GM12878 (cell line): ENCODE results near the gene TRABD2B. TPM values are rescaled to one million over a fixed set of nuclear protein-coding genes. Genes with fewer than 3 reads are reported as not detected.
"Not testable (repeated sequence)": the region's sequence is repeated elsewhere in the genome, so short reads cannot be mapped to it uniquely, and the experiment has no call there.

ENCODE experiments used
- ATAC-seq: fragments of 200-7000 bp; cut with Tn5 transposase; 3 replicates; pipeline ENCODE4 v1.9.1; 2020; ENCODE audit warnings: mild to moderate bottlenecking, moderate library complexity
- BruUV-seq: library from RNA; stranded (reverse); fragments of 400-500 nt; replicated peaks from 2 replicates; lab custom pipeline; 2021; lab: Mats Ljungman, UMichigan
- CTCF ChIA-PET: fragments of 300-600 bp; sonication (Branson Sonifier 250); formaldehyde crosslinking; extraction: SDS; loops from one replicate; lab custom pipeline; 2021; ENCODE audit warnings: inconsistent platforms; lab: Yijun Ruan, JAX
- POLR2A ChIA-PET: fragments of 350-600 bp; formaldehyde crosslinking; extraction: SDS; loops from one replicate; lab custom pipeline; 2021; ENCODE audit warnings: inconsistent platforms; lab: Charles Lee
- RAD21 ChIA-PET: fragments of 300-600 bp; sonication (Branson Sonifier 250); formaldehyde crosslinking; loops from one replicate; lab custom pipeline; 2023; ENCODE audit warnings: antibody characterized with exemption; ENCODE audit not compliant: unreplicated experiment; lab: Charles Lee
- SMC1A ChIA-PET: fragments of 300-600 bp; sonication (Branson Sonifier 250); formaldehyde crosslinking; loops from one replicate; lab custom pipeline; 2023; ENCODE audit not compliant: unreplicated experiment, uncharacterized antibody; lab: Charles Lee
- DNase-seq: peaks from one replicate; pipeline ENCODE4 v3.0.0-alpha.2; 2011; ENCODE audit warnings: low read depth, low spot score
- FAIRE-seq: peaks from 3 replicates; lab custom pipeline; 2011; peaks lifted over from hg19 to GRCh38; lab: Jason Lieb, UNC
- H2AFZ ChIP-seq: 2 replicates; pipeline ENCODE4 v1.6.0; 2011; ENCODE audit warnings: low read depth, low read length, control low read depth; ENCODE audit not compliant: control insufficient read depth
- H3K27ac ChIP-seq: 2 replicates; pipeline ENCODE4 v1.5.1; 2011; ENCODE audit warnings: control low read depth; ENCODE audit not compliant: control insufficient read depth, insufficient read depth
- H3K27me3 ChIP-seq, 2 experiments: replicated peaks in 1 of 2; 2 replicates each; pipeline versions ENCODE4 v1.6.0 to v1.6.1; 2011; ENCODE audit warnings: low read length in 1 of 2; ENCODE audit not compliant: control insufficient read depth in 2 of 2, insufficient read depth in 2 of 2
- H3K36me3 ChIP-seq, 2 experiments: 2 replicates each; pipeline ENCODE4 v1.5.1; 2011; ENCODE audit warnings: low read length in 1 of 2; ENCODE audit not compliant: control insufficient read depth in 2 of 2, insufficient read depth in 2 of 2
- H3K4me1 ChIP-seq: 2 replicates; pipeline ENCODE4 v1.6.1; 2011; ENCODE audit warnings: mild to moderate bottlenecking, low read length, moderate library complexity, mixed read lengths; ENCODE audit not compliant: control insufficient read depth, insufficient read depth
- H3K4me2 ChIP-seq: 2 replicates; pipeline ENCODE4 v1.6.0; 2011; ENCODE audit warnings: control low read depth; ENCODE audit not compliant: control insufficient read depth, insufficient read depth
- H3K4me3 ChIP-seq: fragments of 200-600 bp; sonication (generic); 2 replicates; pipeline ENCODE4 v1.5.1; 2016
- H3K79me2 ChIP-seq: 2 replicates; pipeline ENCODE4 v1.6.0; 2011; ENCODE audit warnings: low read length; ENCODE audit not compliant: control insufficient read depth, insufficient read depth
- H3K9ac ChIP-seq: 2 replicates; pipeline ENCODE4 v1.8.0; 2011; ENCODE audit warnings: low read length, control low read depth, mixed read lengths; ENCODE audit not compliant: control insufficient read depth, insufficient read depth
- H3K9me3 ChIP-seq: replicated peaks from 3 replicates; pipeline ENCODE4 v1.5.1; 2011; ENCODE audit warnings: mild to moderate bottlenecking, low read length; ENCODE audit not compliant: control insufficient read depth, insufficient read depth
- H4K20me1 ChIP-seq: 2 replicates; pipeline ENCODE4 v1.6.0; 2011; ENCODE audit not compliant: control insufficient read depth, insufficient read depth
- ETV6 ChIP-seq, 2 experiments: fragments of 450-650 bp in 1 of 2; IDR thresholded peaks in 1 of 2; conservative IDR thresholded peaks in 1 of 2; 2 replicates each; pipeline ENCODE4 v1.6.1; 2014; ENCODE audit warnings: antibody characterized with exemption in 1 of 2, borderline replicate concordance in 1 of 2, low read depth in 1 of 2, mild to moderate bottlenecking in 1 of 2, moderate library complexity in 1 of 2
- HDAC6 ChIP-seq: fragments of 200-600 bp; sonication (generic); IDR thresholded peaks from one replicate; pipeline ENCODE4 v1.8.0; 2017; ENCODE audit warnings: antibody characterized with exemption; ENCODE audit not compliant: unreplicated experiment
- KAT2A ChIP-seq: conservative IDR thresholded peaks from 2 replicates; pipeline ENCODE4 v1.6.1; 2011; ENCODE audit warnings: low read depth, low read length; ENCODE audit not compliant: control insufficient read depth
- NFXL1 ChIP-seq: fragments of 450-650 bp; IDR thresholded peaks from 2 replicates; pipeline ENCODE4 v1.6.1; 2017; ENCODE audit warnings: antibody characterized with exemption, mild to moderate bottlenecking, borderline replicate concordance
- POU2F2 ChIP-seq: IDR thresholded peaks from 3 replicates; pipeline ENCODE4 v1.6.1; 2011; ENCODE audit warnings: low read depth, mild to moderate bottlenecking, low read length, borderline replicate concordance
- SMAD5 ChIP-seq: IDR thresholded peaks from 2 replicates; pipeline ENCODE4 v1.6.1; 2016; ENCODE audit warnings: antibody characterized with exemption, low read depth
- TARDBP ChIP-seq: IDR thresholded peaks from 2 replicates; pipeline ENCODE4 v1.6.1; 2016; ENCODE audit warnings: borderline replicate concordance
- TCF7 ChIP-seq: IDR thresholded peaks from 2 replicates; pipeline ENCODE4 v1.6.1; 2014; ENCODE audit warnings: antibody characterized with exemption, borderline replicate concordance
- YBX1 ChIP-seq: fragments of 450-650 bp; IDR thresholded peaks from 2 replicates; pipeline ENCODE4 v1.6.1; 2016; ENCODE audit warnings: antibody characterized with exemption
- WGBS: methylation state at CpG from one replicate; pipeline ENCODE4 v1.1.6; 2016; ENCODE audit warnings: low lambda C conversion rate; ENCODE audit not compliant: insufficient replicate concordance, insufficient coverage; ENCODE audit errors: missing lambda C conversion rate; 5-methylcytosine and 5-hydroxymethylcytosine counted together
- in situ Hi-C: fragments of 300-500 bp; cut with MboI; formaldehyde crosslinking; loops from 9 replicates; pipeline ENCODE4 v1.14.3; 2018; ENCODE audit warnings: mixed read lengths
- intact Hi-C: fragments of 100-400 bp; cut with micrococcal nuclease; formaldehyde crosslinking; loops from one replicate; pipeline ENCODE4 v1.14.2; 2022; ENCODE audit not compliant: unreplicated experiment
- polyA plus RNA-seq, 11 experiments: library from polyadenylated mRNA; depleted of rRNA in 4 of 11; unstranded in 6 of 11; stranded (reverse) in 5 of 11; fragments of >200 nt; fragmentation: Nextera tagmentation in 4 of 11; fragmentation: Illumina TruSeq in 1 of 11; extraction: Ambion mirVana in 4 of 11; extraction: Trizol in 1 of 11; gene quantifications; 1 replicate in 1 of 11; 2 replicates in 10 of 11; pipeline versions ENCODE4 v1.2.1 to v1.2.3, GENCODE V29; 2011 to 2016; ENCODE audit warnings: inconsistent platforms in 2 of 11, missing spikeins in 2 of 11, low read depth in 1 of 11
- total RNA-seq, 4 experiments: library from RNA; depleted of rRNA in 3 of 4; stranded (reverse); fragments of >200 nt in 3 of 4; fragmentation: Illumina TruSeq in 1 of 4; extraction: Trizol in 1 of 4; gene quantifications; 2 replicates each; pipeline versions ENCODE4 v1.2.1 to v1.2.3, GENCODE V29; 2013 to 2021
- TF ChIP-seq, protein P1 (sequence below): IDR thresholded peaks from 2 replicates; pipeline ENCODE4 v1.6.1; 2011; ENCODE audit warnings: low read depth, mild to moderate bottlenecking, low read length, moderate library complexity, borderline replicate concordance; ENCODE audit errors: extremely low read depth

TRABD2B gene
- total and polyA plus RNA-seq, 10 of the 15 experiments (the other 5 are each of a cell fraction or from before 2014, with no cell fraction given): not detected

DNA sequence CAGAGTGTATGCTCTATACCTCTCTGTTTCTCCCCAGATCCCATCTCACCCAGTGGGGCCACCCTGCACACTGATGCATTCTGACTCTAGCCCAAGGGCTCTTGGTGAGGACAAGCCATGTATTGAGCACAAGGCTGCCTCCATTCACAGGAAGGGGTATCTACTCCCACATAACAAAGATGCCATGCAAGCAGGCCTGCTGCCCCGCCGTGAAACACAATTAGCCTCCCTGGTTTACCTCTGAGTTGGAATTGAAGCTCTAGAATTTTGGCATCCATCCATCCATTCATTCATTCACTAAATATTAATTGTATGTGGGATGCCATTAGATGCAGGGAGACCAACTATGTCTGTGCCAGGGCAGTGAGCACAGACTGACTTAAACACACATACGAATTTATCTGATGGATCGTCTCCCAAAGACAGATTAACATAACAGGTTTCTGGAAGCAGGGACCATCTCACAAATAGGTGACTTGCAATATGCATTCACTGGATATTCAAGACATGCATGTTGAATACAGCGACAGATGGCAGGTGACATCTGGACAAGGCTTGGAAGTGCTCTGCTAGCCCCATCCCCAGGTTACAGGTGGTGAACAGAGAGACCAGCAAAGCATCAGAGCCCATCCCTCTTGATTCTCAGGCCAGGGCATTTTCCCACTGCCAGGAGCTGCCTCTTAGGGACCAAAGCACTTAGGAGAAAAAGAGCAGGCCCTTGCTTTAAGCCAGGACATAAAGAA, 34.3 kb downstream of the TRABD2B start:
- Histone ChIP-seq H3K79me2 (no peaks in the 10 kb centered on the region), H3K9ac (no peak overlapping the region), H3K36me3 (no peaks in the 10 kb centered on the region), H3K4me3 (no peak overlapping the region), H3K27ac (no peak overlapping the region), H3K4me2 (no peak overlapping the region), H3K9me3 (no peaks in the 10 kb centered on the region), H3K27me3 (no peaks in the 10 kb centered on the region), H2AFZ (no peak overlapping the region), H4K20me1 (no peaks in the 10 kb centered on the region), H3K4me1 (no peaks in the 10 kb centered on the region)
- ChIA-PET RAD21 (no interaction called here), SMC1A (no interaction called here), POLR2A (no interaction called here), CTCF (no interaction called here)
- 43% methylated on average over 5 of the region's 5 CpGs for WGBS
- BruUV-seq: no TSS peak
- TF ChIP-seq ETV6 (conservative IDR thresholded peaks at IDR 0.05 in 1 of 2, IDR thresholded peaks at IDR 0.05 in 1 of 2; ENCODE audit: borderline replicate concordance in 1 of 2, low read depth in 1 of 2) (no peak), HDAC6 (no peak), NFXL1 (no peak), TCF7 (no peak), YBX1 (no peak), SMAD5 (no peak), KAT2A (no peak), POU2F2 (no peak), TARDBP (no peak)
- TF ChIP-seq, protein P1, sequence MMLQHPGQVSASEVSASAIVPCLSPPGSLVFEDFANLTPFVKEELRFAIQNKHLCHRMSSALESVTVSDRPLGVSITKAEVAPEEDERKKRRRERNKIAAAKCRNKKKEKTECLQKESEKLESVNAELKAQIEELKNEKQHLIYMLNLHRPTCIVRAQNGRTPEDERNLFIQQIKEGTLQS: no peak
- intact Hi-C loops (no loop called here), in situ Hi-C loops (no loop called here)
- DNase-seq (no peak), ATAC-seq (no peak), FAIRE-seq (no peak)

DNA sequence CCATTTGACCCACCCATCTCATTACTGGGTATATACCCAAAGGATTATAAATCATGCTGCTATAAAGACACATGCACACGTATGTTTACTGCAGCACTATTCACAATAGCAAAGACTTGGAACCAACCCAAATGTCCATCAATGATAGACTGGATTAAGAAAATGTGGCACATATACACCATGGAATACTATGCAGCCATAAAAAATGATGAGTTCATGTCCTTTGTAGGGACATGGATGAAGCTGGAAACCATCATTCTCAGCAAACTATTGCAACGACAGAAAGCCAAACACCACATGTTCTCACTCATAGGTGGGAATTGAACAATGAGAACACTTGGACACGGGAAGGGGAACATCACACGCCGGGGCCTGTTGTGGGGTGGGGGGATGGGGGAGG, 35.4 kb downstream of the TRABD2B start:
- BruUV-seq, RAD21 ChIA-PET, H3K9ac ChIP-seq, H3K4me1 ChIP-seq, H3K27ac ChIP-seq, H4K20me1 ChIP-seq, H3K4me3 ChIP-seq, DNase-seq, POLR2A ChIA-PET, H3K4me2 ChIP-seq, ATAC-seq, in situ Hi-C loops, intact Hi-C loops, SMC1A ChIA-PET, H3K36me3 ChIP-seq, H3K79me2 ChIP-seq, CTCF ChIA-PET, FAIRE-seq, H2AFZ ChIP-seq, H3K9me3 ChIP-seq, H3K27me3 ChIP-seq: not testable (repeated sequence)
- WGBS: 0% methylated on average over 1 of the region's 5 CpGs

DNA sequence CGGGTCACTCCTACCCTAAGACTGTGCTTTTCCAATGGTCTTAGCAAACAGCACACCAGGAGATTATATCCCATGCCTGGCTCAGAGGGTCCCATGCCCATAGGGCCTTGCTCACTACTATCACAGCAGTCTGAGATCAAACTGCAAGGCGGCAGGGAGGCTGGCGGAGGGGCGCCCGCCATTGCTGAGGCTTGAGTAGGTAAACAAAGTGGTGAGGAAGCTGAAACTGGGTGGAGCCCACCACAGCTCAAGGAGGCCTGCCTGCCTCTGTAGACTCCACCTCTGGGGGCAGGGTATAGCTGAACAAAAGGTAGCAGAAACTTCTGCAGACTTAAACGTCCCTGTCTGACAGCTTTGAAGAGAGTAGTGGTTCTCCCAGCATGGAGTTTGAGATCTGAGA, 40.7 kb downstream of the TRABD2B start:
- ATAC-seq, intact Hi-C loops, H3K27ac ChIP-seq, POLR2A ChIA-PET, H3K36me3 ChIP-seq, H3K4me2 ChIP-seq, H3K27me3 ChIP-seq, H2AFZ ChIP-seq, DNase-seq, H3K9me3 ChIP-seq, H3K79me2 ChIP-seq, in situ Hi-C loops, H4K20me1 ChIP-seq, BruUV-seq, H3K4me1 ChIP-seq, H3K9ac ChIP-seq, CTCF ChIA-PET, H3K4me3 ChIP-seq, FAIRE-seq, SMC1A ChIA-PET, RAD21 ChIA-PET: not testable (repeated sequence)
- 56% methylated on average over 5 of the region's 6 CpGs for WGBS
